Hair follicular keratinocyte (primary cell): ENCODE measurements around the gene SELENOK. TPM values are rescaled to one million over a fixed set of nuclear protein-coding genes. Genes with fewer than 3 reads are reported as not detected.

Source experiments
- total RNA-seq: library from RNA; depleted of rRNA; stranded (reverse); fragments of >200 nt; gene quantifications from 2 replicates; pipeline ENCODE4 v1.2.3, GENCODE V29; 2015

The SELENOK gene
- 42.0 and 56.8 TPM in 2 replicates for total RNA-seq

GRCh38 chr3:53891497-53892285 is at the start of gene SELENOK:
Gene SELENOK, minus strand, starts transcription at chr3:53891859.

GRCh38 chr3:53881691-53882593 is 9.7 kb downstream of the SELENOK start, which contains the start of gene ACTR8:
Gene ACTR8, minus strand, starts transcription at chr3:53882152. Its CDS starts 51 bp downstream, at chr3:53882101.

DNA sequence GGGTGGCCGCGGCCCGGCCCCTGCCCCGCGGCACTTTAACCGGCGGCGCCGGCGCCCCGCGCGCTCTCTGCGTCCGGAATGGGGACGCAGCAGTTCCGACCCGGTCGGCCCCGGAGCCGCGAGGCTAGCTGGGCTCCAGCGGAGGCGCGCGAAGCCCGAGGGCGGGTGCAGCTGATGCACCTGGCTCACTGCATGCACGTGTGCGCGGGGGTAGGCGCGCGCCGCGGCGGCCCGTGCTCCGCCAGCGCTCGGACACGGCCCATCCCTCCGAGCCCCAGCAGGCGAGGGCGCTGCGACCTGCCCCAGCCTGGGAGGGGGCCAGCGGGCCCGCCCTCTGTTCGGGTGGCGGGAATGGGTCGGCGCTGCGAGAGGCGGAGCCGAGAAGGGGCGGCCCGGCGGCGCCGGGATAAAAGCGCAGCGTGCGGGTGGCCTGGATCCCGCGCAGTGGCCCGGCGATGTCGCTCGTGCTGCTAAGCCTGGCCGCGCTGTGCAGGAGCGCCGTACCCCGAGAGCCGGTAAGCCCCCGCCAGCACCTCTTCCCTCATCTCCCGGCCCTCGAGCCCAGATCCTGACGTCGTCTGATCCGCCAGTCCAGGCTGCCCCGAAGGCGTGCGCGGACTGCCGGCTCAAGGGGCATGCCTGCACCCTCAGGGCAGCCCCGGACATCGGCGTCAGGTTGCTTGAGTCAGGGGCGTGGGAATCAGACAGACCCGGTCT is 45.4 kb downstream of the SELENOK start, which contains the start of the genes CHDH and IL17RB:
CHDH (minus strand) TSS at position 286 of the 717 bp plus-strand sequence. CDS start 22,411 bp downstream, outside the sequence.
IL17RB (plus strand) TSS at position 435 of the 717 bp plus-strand sequence; CDS start at position 456, 21 bp downstream.

Other genes with a start within 250 kb of the SELENOK start
- 0.04 and 0.08 TPM in 2 replicates for gene CHDH, start 45.4 kb downstream of the SELENOK start, total RNA-seq
- not detected in 2 replicates for gene IL17RB, start 45.3 kb downstream of the SELENOK start, total RNA-seq
- 15.9 and 20.4 TPM in 2 replicates for gene ACTR8, start 9.7 kb downstream of the SELENOK start, total RNA-seq
- not detected in 2 replicates for gene CACNA2D3, start 230.7 kb upstream of the SELENOK start, total RNA-seq